Neutrophil (primary cell): ENCODE results near the gene NRG3.

Experiments
- H3K27ac ChIP-seq: fragments of 200-600 bp; sonication (generic); 2 replicates; pipeline ENCODE4 v1.5.1; 2016; ENCODE audit warnings: mild to moderate bottlenecking, moderate library complexity
- H3K27me3 ChIP-seq: fragments of 200-600 bp; sonication (generic); 2 replicates; pipeline ENCODE4 v1.6.0; 2016; ENCODE audit warnings: mild to moderate bottlenecking
- H3K36me3 ChIP-seq: fragments of 200-600 bp; sonication (generic); 2 replicates; pipeline ENCODE4 v1.5.1; 2017
- H3K4me1 ChIP-seq, 2 experiments: fragments of 200-600 bp in 1 of 2; sonication (generic) in 1 of 2; 1 replicate in 1 of 2; 2 replicates in 1 of 2; pipeline versions ENCODE4 v1.5.1 to v1.6.1; 2013 to 2016; ENCODE audit warnings: low read depth in 1 of 2, low read length in 1 of 2, mild to moderate bottlenecking in 1 of 2, moderate library complexity in 1 of 2; ENCODE audit not compliant: control insufficient read depth in 1 of 2, insufficient read depth in 1 of 2
- H3K4me3 ChIP-seq, 2 experiments: fragments of 200-600 bp in 1 of 2; sonication (generic) in 1 of 2; 1 replicate in 1 of 2; 2 replicates in 1 of 2; pipeline ENCODE4 v1.5.1; 2013 to 2016; ENCODE audit warnings: low read depth in 1 of 2, low read length in 1 of 2, mild to moderate bottlenecking in 1 of 2, moderate library complexity in 1 of 2
- H3K9me3 ChIP-seq: fragments of 200-600 bp; sonication (generic); 2 replicates; pipeline ENCODE4 v1.5.1; 2016
- CTCF ChIP-seq: fragments of 200-600 bp; sonication (generic); IDR thresholded peaks from 2 replicates; pipeline ENCODE4 v1.5.1; 2016; ENCODE audit warnings: antibody characterized with exemption

Gene NRG3

GRCh38 chr10:82826132-82826531 is 951.1 kb downstream of the NRG3 start:
- Histone ChIP-seq H3K9me3 (no peaks in the 10 kb centered on the region), H3K36me3 (no peaks in the 10 kb centered on the region), H3K4me1 (no peaks in the 10 kb centered on the region), H3K4me3 (no peak overlapping the region), H3K27ac (no peak overlapping the region), H3K27me3 (no peaks in the 10 kb centered on the region)
- no peak for TF ChIP-seq CTCF

- Histone ChIP-seq H3K4me1 (no peaks in the 10 kb centered on the region), H3K27ac (no peak overlapping the region), H3K9me3 (no peaks in the 10 kb centered on the region), H3K27me3 (no peaks in the 10 kb centered on the region), H3K4me3 (no peak overlapping the region), H3K36me3 (no peaks in the 10 kb centered on the region)
- no peak for TF ChIP-seq CTCF
Measured at GRCh38 chr10:82827901-82828300, 952.9 kb downstream of the NRG3 start.

GRCh38 chr10:82847242-82847641 is 972.2 kb downstream of the NRG3 start:
- H3K27ac ChIP-seq = no peak overlapping the region
- H3K9me3 ChIP-seq = no peaks in the 10 kb centered on the region
- H3K4me3 ChIP-seq = no peak overlapping the region
- H3K36me3 ChIP-seq = no peaks in the 10 kb centered on the region
- no peaks in the 10 kb centered on the region for H3K27me3 ChIP-seq
- no peak for TF ChIP-seq CTCF
- no peaks in the 10 kb centered on the region for H3K4me1 ChIP-seq

GRCh38 chr10:82850191-82850590 is 975.2 kb downstream of the NRG3 start:
- no peaks in the 10 kb centered on the region for H3K27me3 ChIP-seq

GRCh38 chr10:82856957-82857613 is 982.1 kb downstream of the NRG3 start:
- H3K9me3 ChIP-seq = no peaks in the 10 kb centered on the region
- H3K27me3 ChIP-seq = no peaks in the 10 kb centered on the region
- H3K4me1 ChIP-seq = no peaks in the 10 kb centered on the region
- no peak overlapping the region for H3K4me3 ChIP-seq
- no peak for TF ChIP-seq CTCF
- H3K27ac ChIP-seq = no peak overlapping the region
- H3K36me3 ChIP-seq = no peaks in the 10 kb centered on the region

More at GRCh38 chr10:82850191-82850590, 975.2 kb downstream of the NRG3 start:
- Histone ChIP-seq H3K27ac (no peak overlapping the region), H3K36me3 (no peaks in the 10 kb centered on the region), H3K4me3 (no peak overlapping the region), H3K9me3 (no peaks in the 10 kb centered on the region), H3K4me1 (no peaks in the 10 kb centered on the region)
- no peak for TF ChIP-seq CTCF

- H3K9me3 ChIP-seq = no peaks in the 10 kb centered on the region
- TF ChIP-seq CTCF = no peak
- no peaks in the 10 kb centered on the region for H3K27me3 ChIP-seq
- H3K27ac ChIP-seq = no peak overlapping the region
- H3K36me3 ChIP-seq = no peaks in the 10 kb centered on the region
- no peaks in the 10 kb centered on the region for H3K4me1 ChIP-seq
- H3K4me3 ChIP-seq = no peak overlapping the region
Measured at GRCh38 chr10:82861889-82862288, 986.9 kb downstream of the NRG3 start.
